ENCODE measurements around the gene VAV2.

GRCh38 chr9:133916159-133916541 is 76.0 kb downstream of the VAV2 start:
- TF ChIP-seq RARB (CRISPR knock-in tag; IDR thresholded peaks at IDR 0.05): no peak
- no peak for TF ChIP-seq PATZ1 (CRISPR knock-in tag; IDR thresholded peaks at IDR 0.05; ENCODE audit: borderline replicate concordance)
- no peak for TF ChIP-seq SNAI2 (CRISPR knock-in tag; IDR thresholded peaks at IDR 0.05)
- no peak for TF ChIP-seq TOX (CRISPR knock-in tag; IDR thresholded peaks at IDR 0.05; ENCODE audit: borderline replicate concordance)
